ENCODE results near the gene KCNN1. TPM values are rescaled to one million over a fixed set of nuclear protein-coding genes. Genes with fewer than 3 reads are reported as not detected.

KCNN1 gene
- total and polyA plus RNA-seq, 2 donors (not counting 1 experiment from before 2014, with no cell fraction given): under 0.01 TPM; not detected in 1

DNA sequence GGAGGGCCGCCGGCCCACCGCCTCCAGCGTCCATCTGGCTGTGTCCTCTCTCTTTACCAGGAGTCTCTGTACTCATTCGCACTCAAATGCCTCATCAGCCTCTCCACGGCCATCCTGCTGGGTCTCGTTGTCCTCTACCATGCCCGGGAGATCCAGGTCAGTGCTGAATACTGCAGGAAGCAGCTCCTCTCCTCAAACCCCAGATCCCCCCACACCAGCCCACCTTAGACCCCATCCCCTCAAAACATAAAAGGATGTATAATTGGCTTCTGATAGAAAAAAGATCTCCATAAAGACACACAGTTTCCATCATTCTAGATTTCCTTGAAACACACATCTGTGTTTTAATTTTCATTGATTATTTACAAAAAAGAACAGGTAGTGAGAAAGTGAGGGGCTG lies 8.1 kb downstream of the KCNN1 start:
- H3K36me3 ChIP-seq (ENCODE audit: control insufficient read depth, insufficient read depth, low read length): no peaks in the 10 kb centered on the region
- TF ChIP-seq, protein P1, sequence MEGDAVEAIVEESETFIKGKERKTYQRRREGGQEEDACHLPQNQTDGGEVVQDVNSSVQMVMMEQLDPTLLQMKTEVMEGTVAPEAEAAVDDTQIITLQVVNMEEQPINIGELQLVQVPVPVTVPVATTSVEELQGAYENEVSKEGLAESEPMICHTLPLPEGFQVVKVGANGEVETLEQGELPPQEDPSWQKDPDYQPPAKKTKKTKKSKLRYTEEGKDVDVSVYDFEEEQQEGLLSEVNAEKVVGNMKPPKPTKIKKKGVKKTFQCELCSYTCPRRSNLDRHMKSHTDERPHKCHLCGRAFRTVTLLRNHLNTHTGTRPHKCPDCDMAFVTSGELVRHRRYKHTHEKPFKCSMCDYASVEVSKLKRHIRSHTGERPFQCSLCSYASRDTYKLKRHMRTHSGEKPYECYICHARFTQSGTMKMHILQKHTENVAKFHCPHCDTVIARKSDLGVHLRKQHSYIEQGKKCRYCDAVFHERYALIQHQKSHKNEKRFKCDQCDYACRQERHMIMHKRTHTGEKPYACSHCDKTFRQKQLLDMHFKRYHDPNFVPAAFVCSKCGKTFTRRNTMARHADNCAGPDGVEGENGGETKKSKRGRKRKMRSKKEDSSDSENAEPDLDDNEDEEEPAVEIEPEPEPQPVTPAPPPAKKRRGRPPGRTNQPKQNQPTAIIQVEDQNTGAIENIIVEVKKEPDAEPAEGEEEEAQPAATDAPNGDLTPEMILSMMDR (conservative IDR thresholded peaks at IDR 0.05 in 1 of 2, IDR thresholded peaks at IDR 0.05 in 1 of 2; ENCODE audit: low read depth in 1 of 2, low read length in 2 of 2): no peak
- no peak for TF ChIP-seq EZH2 (IDR thresholded peaks at IDR 0.05; ENCODE audit: low read length, missing control alignments)
- H4K20me1 ChIP-seq (ENCODE audit: control insufficient read depth, extremely low read depth, insufficient read depth, low read length): no peaks in the 10 kb centered on the region
- H3K9ac ChIP-seq (ENCODE audit: insufficient read depth, low read length): no peak overlapping the region
- H2AFZ ChIP-seq (ENCODE audit: low read length): no peak overlapping the region
- no peak overlapping the region for H3K4me3 ChIP-seq (replicated peaks in 1 of 4; ENCODE audit: control extremely low read depth in 1 of 4, insufficient read depth in 1 of 4, low read depth in 3 of 4, low read length in 4 of 4)
- DNase-seq (ENCODE audit: low read depth in 2 of 2): no peak
- no peaks in the 10 kb centered on the region for H3K27me3 ChIP-seq (ENCODE audit: control insufficient read depth, insufficient read depth, low read length)
- H3K9me3 ChIP-seq (ENCODE audit: control insufficient read depth, insufficient read depth, low read depth, low read length): no peaks in the 10 kb centered on the region
- no peaks in the 10 kb centered on the region for H3K79me2 ChIP-seq (ENCODE audit: control insufficient read depth, insufficient read depth, low read length)
- no peak overlapping the region for H3K4me2 ChIP-seq (ENCODE audit: extremely low read depth, insufficient read depth, low read length)
- H3K27ac ChIP-seq (ENCODE audit: insufficient read depth, low read length): no peak overlapping the region
- no peaks in the 10 kb centered on the region for H3K4me1 ChIP-seq (ENCODE audit: control insufficient read depth, extremely low read depth, insufficient read depth, low read length)

DNA sequence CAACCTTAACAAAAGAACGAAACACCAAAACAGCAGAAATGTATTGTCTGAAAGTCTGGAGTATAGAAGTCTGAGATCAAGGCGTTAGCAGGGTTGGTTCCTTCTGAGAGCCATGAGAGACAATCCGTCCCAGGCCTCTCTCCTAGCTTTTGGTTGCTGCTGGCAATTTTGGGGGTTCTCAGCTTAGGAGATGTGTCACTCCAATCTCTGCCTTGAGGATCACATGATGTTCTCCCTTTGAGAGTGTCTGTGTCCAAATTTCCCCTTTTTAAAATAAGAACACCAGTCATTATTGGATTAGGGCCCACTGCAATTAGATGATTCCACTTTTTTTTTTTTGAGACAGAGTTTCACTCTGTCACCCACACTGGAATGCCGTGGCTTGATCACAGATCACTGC lies 10.1 kb downstream of the KCNN1 start:
- no peak overlapping the region for H2AFZ ChIP-seq (ENCODE audit: low read length)
- H3K4me1 ChIP-seq (ENCODE audit: control insufficient read depth, extremely low read depth, insufficient read depth, low read length): no peaks in the 10 kb centered on the region
- H3K36me3 ChIP-seq (ENCODE audit: control insufficient read depth, insufficient read depth, low read length): no peaks in the 10 kb centered on the region
- no peaks in the 10 kb centered on the region for H4K20me1 ChIP-seq (ENCODE audit: control insufficient read depth, extremely low read depth, insufficient read depth, low read length)
- H3K27ac ChIP-seq (ENCODE audit: insufficient read depth, low read length): no peak overlapping the region
- H3K27me3 ChIP-seq (ENCODE audit: control insufficient read depth, insufficient read depth, low read length): no peaks in the 10 kb centered on the region
- H3K79me2 ChIP-seq (ENCODE audit: control insufficient read depth, insufficient read depth, low read length): no peaks in the 10 kb centered on the region
- no peak for DNase-seq (ENCODE audit: low read depth in 2 of 2)
- no peaks in the 10 kb centered on the region for H3K9me3 ChIP-seq (ENCODE audit: control insufficient read depth, insufficient read depth, low read depth, low read length)
- TF ChIP-seq, protein P1 (conservative IDR thresholded peaks at IDR 0.05 in 1 of 2, IDR thresholded peaks at IDR 0.05 in 1 of 2; ENCODE audit: low read depth in 1 of 2, low read length in 2 of 2): no peak
- no peak for TF ChIP-seq EZH2 (IDR thresholded peaks at IDR 0.05; ENCODE audit: low read length, missing control alignments)
- no peak overlapping the region for H3K4me2 ChIP-seq (ENCODE audit: extremely low read depth, insufficient read depth, low read length)
- no peak overlapping the region for H3K9ac ChIP-seq (ENCODE audit: insufficient read depth, low read length)
- no peak overlapping the region for H3K4me3 ChIP-seq (replicated peaks in 1 of 4; ENCODE audit: control extremely low read depth in 1 of 4, insufficient read depth in 1 of 4, low read depth in 3 of 4, low read length in 4 of 4)

DNA sequence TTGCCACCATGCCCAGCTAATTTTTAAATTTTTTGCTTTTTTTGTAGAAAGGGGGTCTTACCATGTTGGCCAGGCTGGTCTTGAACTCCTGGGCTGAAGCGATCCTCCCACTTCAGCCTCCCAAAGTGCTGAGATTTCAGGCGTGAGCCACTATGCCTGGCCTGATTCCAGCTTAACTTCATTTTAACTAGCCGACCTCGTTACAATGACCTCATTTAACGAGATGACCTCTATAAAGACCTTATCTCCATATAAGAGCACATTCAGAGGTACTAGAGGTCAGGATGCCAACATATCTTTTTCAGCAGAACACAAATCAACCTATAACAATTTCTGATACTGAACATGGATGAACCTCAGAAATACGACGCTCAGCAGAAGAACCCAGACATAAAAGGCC lies 10.6 kb downstream of the KCNN1 start:
- H3K4me1 ChIP-seq (ENCODE audit: control insufficient read depth, extremely low read depth, insufficient read depth, low read length): no peaks in the 10 kb centered on the region
- H3K4me2 ChIP-seq (ENCODE audit: extremely low read depth, insufficient read depth, low read length): no peak overlapping the region
- H3K36me3 ChIP-seq (ENCODE audit: control insufficient read depth, insufficient read depth, low read length): no peaks in the 10 kb centered on the region
- TF ChIP-seq, protein P1 (conservative IDR thresholded peaks at IDR 0.05 in 1 of 2, IDR thresholded peaks at IDR 0.05 in 1 of 2; ENCODE audit: low read depth in 1 of 2, low read length in 2 of 2): no peak
- no peak for TF ChIP-seq EZH2 (IDR thresholded peaks at IDR 0.05; ENCODE audit: low read length, missing control alignments)
- no peak for DNase-seq (ENCODE audit: low read depth in 2 of 2)
- no peaks in the 10 kb centered on the region for H3K27me3 ChIP-seq (ENCODE audit: control insufficient read depth, insufficient read depth, low read length)
- no peak overlapping the region for H3K27ac ChIP-seq (ENCODE audit: insufficient read depth, low read length)
- no peaks in the 10 kb centered on the region for H4K20me1 ChIP-seq (ENCODE audit: control insufficient read depth, extremely low read depth, insufficient read depth, low read length)
- H3K4me3 ChIP-seq (replicated peaks in 1 of 4; ENCODE audit: control extremely low read depth in 1 of 4, insufficient read depth in 1 of 4, low read depth in 3 of 4, low read length in 4 of 4): no peak overlapping the region
- no peak overlapping the region for H3K9ac ChIP-seq (ENCODE audit: insufficient read depth, low read length)
- no peaks in the 10 kb centered on the region for H3K79me2 ChIP-seq (ENCODE audit: control insufficient read depth, insufficient read depth, low read length)
- H2AFZ ChIP-seq (ENCODE audit: low read length): no peak overlapping the region
- H3K9me3 ChIP-seq (ENCODE audit: control insufficient read depth, insufficient read depth, low read depth, low read length): no peaks in the 10 kb centered on the region
